Pancreas (tissue), 10 donors: ENCODE measurements around the gene HMCES. TPM values are rescaled to one million over a fixed set of nuclear protein-coding genes. Genes with fewer than 3 reads are reported as not detected.

Experiments
- ATAC-seq, 4 donors: fragments of 200-7000 bp; cut with Tn5 transposase; one replicate each; pipeline versions ENCODE4 v1.8.0 to v1.9.1; 2020; ENCODE audit warnings: mild to moderate bottlenecking in 4 of 4, moderate library complexity in 4 of 4
- DNase-seq, 6 donors: peaks; one replicate each; pipeline ENCODE4 v3.0.0-alpha.2; 2020
- FAIRE-seq: peaks from 2 replicates; lab custom pipeline; 2012; peaks lifted over from hg19 to GRCh38; lab: Jason Lieb, UNC
- H3K27ac ChIP-seq, 4 donors: fragments of 200-600 bp; sonication (generic); 1 replicate in 3 of 4; 2 replicates in 1 of 4; pipeline versions ENCODE4 v1.5.0 to v1.8.0; 2020
- H3K27me3 ChIP-seq, 4 donors: fragments of 200-600 bp; one replicate each; pipeline ENCODE4 v1.8.0; 2021
- H3K36me3 ChIP-seq, 3 donors: fragments of 200-600 bp; sonication (generic) in 1 of 3; one replicate each; pipeline versions ENCODE4 v1.5.0 to v1.8.0; 2020 to 2021
- H3K4me1 ChIP-seq, 3 donors: fragments of 200-600 bp; one replicate each; pipeline ENCODE4 v1.8.0; 2021
- H3K4me3 ChIP-seq, 4 donors: fragments of 200-600 bp; sonication (generic) in 2 of 4; one replicate each; pipeline versions ENCODE4 v1.5.0 to v1.8.0; 2020 to 2021
- H3K9me3 ChIP-seq, 4 donors: fragments of 200-600 bp; one replicate each; pipeline ENCODE4 v1.8.0; 2021
- CTCF ChIP-seq, 4 donors: fragments of 200-600 bp; sonication (generic) in 3 of 4; IDR thresholded peaks; one replicate each; pipeline versions ENCODE4 v1.5.0 to v1.8.0; 2021; ENCODE audit warnings: antibody characterized with exemption in 4 of 4
- WGBS, 2 donors: extraction: QIAGEN DNeasy Blood & Tissue Kit; methylation state at CpG; one replicate each; pipeline ENCODE4 v1.1.7; 2013; 5-methylcytosine and 5-hydroxymethylcytosine counted together
- intact Hi-C, 3 donors: fragments of 100-400 bp; cut with DNase I; formaldehyde crosslinking; loops; one replicate each; pipeline versions ENCODE4 v1.11.1 to v1.14.2; 2022
- polyA plus RNA-seq, 2 donors: library from polyadenylated mRNA; stranded (reverse); fragments of 200-250 nt; gene quantifications; one replicate each; pipeline ENCODE4 v1.2.3, GENCODE V29; 2013
- total RNA-seq, 6 donors: library from RNA; stranded (reverse); fragmentation: NEBNext Ultra II Directional in 4 of 6; extraction: Animal tissue kit (Norgen Biotek cat#: 25700) in 4 of 6; gene quantifications; one replicate each; pipeline versions ENCODE4 v1.2.1 to v1.2.4, GENCODE V29; 2021 to 2023
- donor health status: healthy with polysubstance abuse.
- donor health status: DM: no; HTN: no; CAD: no; lungs with moderate emphysema.
- donor health status: DM: no; HTN: no; CAD: no.
- donor health status: control.
- donor health status: control.
- donor health status: Bipolar disorder and iron deficiency.
- donor health status: DM: yes; HTN: yes; CAD: no.
- donor health status: DM: no; HTN: no; CAD: no.
- donor health status: DM: no; HTN: no; CAD: no.
- donor health status: DM: yes; HTN: yes; CAD: no.

Gene HMCES
- total and polyA plus RNA-seq, 8 donors, result 8.0 to 22.5 (median 10.7) TPM

- no peaks in the 10 kb centered on the region for H3K4me1 ChIP-seq
- 6 to 10% methylated on average over 23 to 39 of the region's 39 CpGs for WGBS, 2 donors
- no peaks in the 10 kb centered on the region for H3K9me3 ChIP-seq
- peak; percentile 89 to 98 (median 93) for ATAC-seq
- peak overlapping the region in 2 of 4 donors; percentile 33 to 49 for H3K4me3 ChIP-seq
- H3K27ac ChIP-seq, result no peak overlapping the region
- H3K27me3 ChIP-seq, result no peaks in the 10 kb centered on the region
- DNase-seq, result peak in 5 of 6 donors; percentile 22 to 85 (median 43)
- peak; percentile 21 to 38 (median 32) for TF ChIP-seq CTCF (IDR thresholded peaks at IDR 0.05)
- no peak for FAIRE-seq
- intact Hi-C loops, result no loop called here
- H3K36me3 ChIP-seq, result no peaks in the 10 kb centered on the region
Observed at GRCh38 chr3:129343643-129344360, 65.1 kb downstream of the HMCES start.

GRCh38 chr3:129344540-129345220, 66.0 kb downstream of the HMCES start:
- peak in 3 of 4 donors; percentile 25 to 44 (median 42) for ATAC-seq

GRCh38 chr3:129345281-129345680, 66.6 kb downstream of the HMCES start:
- H3K36me3 ChIP-seq, result no peaks in the 10 kb centered on the region
- H3K27ac ChIP-seq, result no peak overlapping the region
- no peak for TF ChIP-seq CTCF (IDR thresholded peaks at IDR 0.05)
- WGBS, 2 donors, result 79 to 81% methylated on average over 7 of the region's 7 CpGs
- ATAC-seq (no peak), FAIRE-seq (no peak), DNase-seq (no peak)
- no peaks in the 10 kb centered on the region for H3K9me3 ChIP-seq
- no peak overlapping the region for H3K4me3 ChIP-seq
- H3K27me3 ChIP-seq, result no peaks in the 10 kb centered on the region
- no peaks in the 10 kb centered on the region for H3K4me1 ChIP-seq
- intact Hi-C loops, result no loop called here

More at GRCh38 chr3:129344540-129345220, 66.0 kb downstream of the HMCES start:
- Histone ChIP-seq H3K4me1 (no peaks in the 10 kb centered on the region), H3K27ac (no peak overlapping the region), H3K9me3 (no peaks in the 10 kb centered on the region), H3K27me3 (no peaks in the 10 kb centered on the region), H3K36me3 (no peaks in the 10 kb centered on the region), H3K4me3 (peak overlapping the region in 2 of 4 donors; percentile 33 to 49)
- intact Hi-C loops, result no loop called here
- WGBS, 2 donors, result 35 to 41% methylated on average over 13 of the region's 13 CpGs
- DNase-seq (no peak), FAIRE-seq (no peak)
- TF ChIP-seq CTCF (IDR thresholded peaks at IDR 0.05), result no peak

GRCh38 chr3:129345971-129346370, 67.3 kb downstream of the HMCES start:
- FAIRE-seq, result no peak
- TF ChIP-seq CTCF (IDR thresholded peaks at IDR 0.05), result no peak
- intact Hi-C loops, result no loop called here

More at GRCh38 chr3:129345971-129346370, 67.3 kb downstream of the HMCES start:
- 77 to 78% methylated on average over 3 of the region's 3 CpGs for WGBS, 2 donors
- H3K9me3 ChIP-seq, result no peaks in the 10 kb centered on the region
- no peaks in the 10 kb centered on the region for H3K36me3 ChIP-seq
- no peak overlapping the region for H3K27ac ChIP-seq
- no peak overlapping the region for H3K4me3 ChIP-seq
- H3K4me1 ChIP-seq, result no peaks in the 10 kb centered on the region
- ATAC-seq (no peak), DNase-seq (peak in 1 of 6 donors; percentile 4)
- no peaks in the 10 kb centered on the region for H3K27me3 ChIP-seq
